HUDEP-2 (cell line): ENCODE data around the gene CCDC120.

Experiments
- DNase-seq, 76 experiments: peaks; one replicate each; lab custom pipeline; 2025; ENCODE audit not compliant: unreplicated experiment in 76 of 76; lab: John Stamatoyannopoulos, UW

The CCDC120 gene

GRCh38 chrX:49061916-49062315 is 3.1 kb downstream of the CCDC120 start:
- no peak for DNase-seq

- no peak for DNase-seq
Measured at GRCh38 chrX:49063715-49064114, 4.9 kb downstream of the CCDC120 start.

- no peak for DNase-seq
Measured at GRCh38 chrX:49064303-49064702, 5.5 kb downstream of the CCDC120 start.

GRCh38 chrX:49064735-49065134 is 5.9 kb downstream of the CCDC120 start:
- DNase-seq, result no peak

- DNase-seq, result no peak
Measured at GRCh38 chrX:49066278-49066677, 7.5 kb downstream of the CCDC120 start.

GRCh38 chrX:49066690-49067089 is 7.9 kb downstream of the CCDC120 start:
- DNase-seq, result no peak

GRCh38 chrX:49067285-49068120 is 8.7 kb downstream of the CCDC120 start:
- no peak for DNase-seq

- DNase-seq, result no peak
Measured at GRCh38 chrX:49069038-49069437, 10.2 kb downstream of the CCDC120 start.

- DNase-seq, result no peak
Measured at GRCh38 chrX:49070988-49071387, 12.2 kb downstream of the CCDC120 start.

GRCh38 chrX:49071877-49072711 is 13.3 kb downstream of the CCDC120 start:
- DNase-seq, result peak in 21 of 76 experiments; percentile 1 to 63 (median 18)

- DNase-seq, result no peak
Measured at GRCh38 chrX:49072712-49073095, 13.9 kb downstream of the CCDC120 start.

GRCh38 chrX:49073601-49074575 is 15.1 kb downstream of the CCDC120 start, which contains the start of gene PRAF2:
PRAF2 (minus strand) TSS chrX:49074002; CDS start chrX:49073987, 15 bp downstream.
- peak in 73 of 76 experiments; percentile 42 to 91 (median 82) for DNase-seq

GRCh38 chrX:49075347-49075746 is 16.5 kb downstream of the CCDC120 start:
- peak in 48 of 76 experiments; percentile 0 to 68 (median 22) for DNase-seq

GRCh38 chrX:49077941-49078340 is 19.1 kb downstream of the CCDC120 start:
- DNase-seq, result no peak

GRCh38 chrX:49079489-49080428 is 21.0 kb downstream of the CCDC120 start, which contains the start of gene WDR45:
WDR45 (minus strand) TSS chrX:49079887; CDS start chrX:49078095, 1,792 bp downstream.
- DNase-seq, result peak in 60 of 76 experiments; percentile 0 to 63 (median 40)

- peak in 1 of 76 experiments; percentile 2 for DNase-seq
Measured at GRCh38 chrX:49082271-49082871, 23.6 kb downstream of the CCDC120 start.

GRCh38 chrX:49089553-49089952 is 30.8 kb downstream of the CCDC120 start:
- peak in 3 of 76 experiments; percentile 0 to 8 (median 6) for DNase-seq

GRCh38 chrX:49096419-49096818 is 37.6 kb downstream of the CCDC120 start:
- no peak for DNase-seq
